ENCODE measurements around the gene LMNTD2.

The LMNTD2 gene

GRCh38 chr11:567011-567628, 6.6 kb upstream of the LMNTD2 start:
- Histone ChIP-seq H3K27ac (ENCODE audit: low read length, poor library complexity, severe bottlenecking) (no peak overlapping the region), H3K9ac (ENCODE audit: low read length) (no peak overlapping the region), H3K36me3 (ENCODE audit: control insufficient read depth in 1 of 2, insufficient read depth in 2 of 2, low read depth in 1 of 2, low read length in 2 of 2) (peaks cover 0 to 39% of the 10 kb centered on the region in 2 experiments), H3K4me1 (ENCODE audit: control insufficient read depth, insufficient read depth, low read depth, low read length) (peaks cover 56% of the 10 kb centered on the region), H3K23ac (ENCODE audit: low read length in 2 of 2) (no peak overlapping the region), H4K8ac (ENCODE audit: low read length) (peak overlapping the region; percentile 36), H3K4me2 (ENCODE audit: low read length, poor library complexity, severe bottlenecking) (peak overlapping the region; percentile 96), H3K4me3 (ENCODE audit: insufficient read depth in 1 of 2, low read depth in 1 of 2, low read length in 2 of 2) (peak overlapping the region in 1 of 2 experiments; percentile 80), H2BK12ac (ENCODE audit: low read length in 2 of 2) (no peak overlapping the region), H3K4ac (ENCODE audit: low read depth in 1 of 2, low read length in 2 of 2) (no peak overlapping the region), H3K9me3 (ENCODE audit: control insufficient read depth, low read length) (no peaks in the 10 kb centered on the region), H2BK120ac (ENCODE audit: low read depth, low read length) (no peak overlapping the region), H3K27me3 (ENCODE audit: control insufficient read depth in 1 of 2, insufficient read depth in 1 of 2, low read length in 2 of 2) (peaks cover 0 to 19% of the 10 kb centered on the region in 2 experiments), H2AK5ac (ENCODE audit: low read length, severe bottlenecking) (peak overlapping the region; percentile 41), H2AFZ (ENCODE audit: low read depth, low read length) (no peak overlapping the region), H3K14ac (ENCODE audit: low read length in 2 of 2) (no peak overlapping the region), H3K18ac (ENCODE audit: low read depth in 1 of 2, low read length in 2 of 2) (no peak overlapping the region), H4K91ac (ENCODE audit: low read length) (no peak overlapping the region), H3K79me1 (replicated peaks; ENCODE audit: low read length, poor library complexity, severe bottlenecking) (peaks cover 25% of the 10 kb centered on the region), H2BK5ac (ENCODE audit: low read depth, low read length, poor library complexity, severe bottlenecking) (no peak overlapping the region), H2BK15ac (ENCODE audit: low read depth, poor library complexity, severe bottlenecking) (peak overlapping the region; percentile 96)
- 95% methylated on average over 18 of the region's 18 CpGs for WGBS
- DNase-seq, result no peak

DNA sequence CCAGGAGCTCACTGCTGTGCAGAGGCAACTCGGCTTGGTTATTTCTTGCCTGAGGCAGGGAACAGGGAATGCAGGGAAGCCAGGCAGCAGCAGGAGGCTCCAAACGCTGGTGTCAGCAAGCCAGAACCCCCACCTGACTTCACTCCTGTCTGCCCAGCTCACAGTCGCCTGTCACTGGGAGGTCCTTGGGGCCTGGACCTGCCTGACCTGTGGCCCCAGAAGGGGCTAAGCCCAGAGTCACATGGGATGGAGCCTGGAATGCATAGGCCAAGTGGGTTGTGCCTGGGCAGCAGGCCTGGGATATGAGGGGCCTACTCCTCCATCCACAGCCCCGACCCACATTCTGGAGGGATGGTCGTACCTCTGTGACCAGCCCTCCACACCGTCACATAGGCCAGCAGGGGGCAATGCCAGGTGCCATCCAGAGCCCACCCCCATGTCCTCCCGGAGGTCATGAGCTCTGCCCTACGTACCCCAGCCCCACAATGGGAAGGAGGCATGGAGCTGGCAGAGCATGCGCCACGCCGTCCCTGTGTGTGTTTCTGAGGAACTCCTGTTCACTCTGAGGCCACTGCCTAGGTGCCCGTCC, 5.5 kb upstream of the LMNTD2 start:
- Histone ChIP-seq H3K79me1 (replicated peaks; ENCODE audit: low read length, poor library complexity, severe bottlenecking) (peaks cover 31% of the 10 kb centered on the region), H2BK120ac (ENCODE audit: low read depth, low read length) (no peak overlapping the region), H3K14ac (ENCODE audit: low read length in 2 of 2) (no peak overlapping the region), H3K4me2 (ENCODE audit: low read length, poor library complexity, severe bottlenecking) (no peak overlapping the region), H2BK12ac (ENCODE audit: low read length in 2 of 2) (no peak overlapping the region), H2BK15ac (ENCODE audit: low read depth, poor library complexity, severe bottlenecking) (peak overlapping the region; percentile 54), H3K27me3 (ENCODE audit: control insufficient read depth in 1 of 2, insufficient read depth in 1 of 2, low read length in 2 of 2) (peaks cover 0 to 29% of the 10 kb centered on the region in 2 experiments), H4K8ac (ENCODE audit: low read length) (no peak overlapping the region), H2AK5ac (ENCODE audit: low read length, severe bottlenecking) (no peak overlapping the region), H3K23ac (ENCODE audit: low read length in 2 of 2) (no peak overlapping the region), H3K9ac (ENCODE audit: low read length) (no peak overlapping the region), H3K4me3 (ENCODE audit: insufficient read depth in 1 of 2, low read depth in 1 of 2, low read length in 2 of 2) (no peak overlapping the region), H2AFZ (ENCODE audit: low read depth, low read length) (no peak overlapping the region), H3K4me1 (ENCODE audit: control insufficient read depth, insufficient read depth, low read depth, low read length) (peaks cover 52% of the 10 kb centered on the region), H3K18ac (ENCODE audit: low read depth in 1 of 2, low read length in 2 of 2) (no peak overlapping the region), H3K4ac (ENCODE audit: low read depth in 1 of 2, low read length in 2 of 2) (no peak overlapping the region), H3K9me3 (ENCODE audit: control insufficient read depth, low read length) (no peaks in the 10 kb centered on the region), H3K36me3 (ENCODE audit: control insufficient read depth in 1 of 2, insufficient read depth in 2 of 2, low read depth in 1 of 2, low read length in 2 of 2) (peaks cover 0 to 42% of the 10 kb centered on the region in 2 experiments), H2BK5ac (ENCODE audit: low read depth, low read length, poor library complexity, severe bottlenecking) (no peak overlapping the region), H4K91ac (ENCODE audit: low read length) (no peak overlapping the region), H3K27ac (ENCODE audit: low read length, poor library complexity, severe bottlenecking) (peak overlapping the region; percentile 11)
- DNase-seq, result no peak
- 88% methylated on average over 10 of the region's 12 CpGs for WGBS

- H3K36me3 ChIP-seq (ENCODE audit: control insufficient read depth in 1 of 2, insufficient read depth in 2 of 2, low read depth in 1 of 2, low read length in 2 of 2), result peaks cover 0 to 42% of the 10 kb centered on the region in 2 experiments
- H3K4ac ChIP-seq (ENCODE audit: low read depth in 1 of 2, low read length in 2 of 2), result no peak overlapping the region
- H3K79me1 ChIP-seq (replicated peaks; ENCODE audit: low read length, poor library complexity, severe bottlenecking), result peaks cover 29% of the 10 kb centered on the region
- no peak overlapping the region for H3K27ac ChIP-seq (ENCODE audit: low read length, poor library complexity, severe bottlenecking)
- H2BK12ac ChIP-seq (ENCODE audit: low read length in 2 of 2), result no peak overlapping the region
- no peak overlapping the region for H2BK5ac ChIP-seq (ENCODE audit: low read depth, low read length, poor library complexity, severe bottlenecking)
- DNase-seq, result no peak
- H3K4me3 ChIP-seq (ENCODE audit: insufficient read depth in 1 of 2, low read depth in 1 of 2, low read length in 2 of 2), result no peak overlapping the region
- H3K18ac ChIP-seq (ENCODE audit: low read depth in 1 of 2, low read length in 2 of 2), result no peak overlapping the region
- peak overlapping the region; percentile 49 for H2AK5ac ChIP-seq (ENCODE audit: low read length, severe bottlenecking)
- H3K27me3 ChIP-seq (ENCODE audit: control insufficient read depth in 1 of 2, insufficient read depth in 1 of 2, low read length in 2 of 2), result peaks cover 0 to 38% of the 10 kb centered on the region in 2 experiments
- no peak overlapping the region for H2BK120ac ChIP-seq (ENCODE audit: low read depth, low read length)
- H3K4me1 ChIP-seq (ENCODE audit: control insufficient read depth, insufficient read depth, low read depth, low read length), result peaks cover 54% of the 10 kb centered on the region
- no peak overlapping the region for H2AFZ ChIP-seq (ENCODE audit: low read depth, low read length)
- no peak overlapping the region for H4K8ac ChIP-seq (ENCODE audit: low read length)
- H3K9me3 ChIP-seq (ENCODE audit: control insufficient read depth, low read length), result no peaks in the 10 kb centered on the region
- H4K91ac ChIP-seq (ENCODE audit: low read length), result no peak overlapping the region
- 94% methylated on average over 12 of the region's 12 CpGs for WGBS
- H3K23ac ChIP-seq (ENCODE audit: low read length in 2 of 2), result no peak overlapping the region
- H3K4me2 ChIP-seq (ENCODE audit: low read length, poor library complexity, severe bottlenecking), result no peak overlapping the region
- H3K14ac ChIP-seq (ENCODE audit: low read length in 2 of 2), result no peak overlapping the region
- no peak overlapping the region for H2BK15ac ChIP-seq (ENCODE audit: low read depth, poor library complexity, severe bottlenecking)
- no peak overlapping the region for H3K9ac ChIP-seq (ENCODE audit: low read length)
Measured at GRCh38 chr11:563812-564578, 3.5 kb upstream of the LMNTD2 start.
